Ovary (tissue), 3 donors: Measurements from ENCODE around the gene MAPK6.
A peak's percentile ranks its signal among the peaks of the same experiment; 100 is the strongest.

Experiments used
- CTCF ChIP-seq, 3 donors: fragments of 450-650 bp in 2 of 3; fragments of 200-600 bp in 1 of 3; IDR thresholded peaks; one replicate each; pipeline versions ENCODE4 v1.5.1 to v1.8.0; 2016 to 2022; ENCODE audit warnings: antibody characterized with exemption in 3 of 3, mild to moderate bottlenecking in 1 of 3
- POLR2A ChIP-seq: fragments of 450-650 bp; IDR thresholded peaks from one replicate; pipeline ENCODE4 v1.6.1; 2017; ENCODE audit warnings: antibody characterized with exemption, mild to moderate bottlenecking, moderate library complexity
- donor health status: DM: no; HTN: no; CAD: no.

- TF ChIP-seq POLR2A (no peak), CTCF (IDR thresholded peaks at IDR 0.05) (peak in 2 of 3 donors; percentile 13 to 21)
Measured at GRCh38 chr15:52078876-52079700, 60.1 kb downstream of the MAPK6 start.
